SH-SY5Y (cell line): Measurements from ENCODE around the gene PRR5.

Experiments
- GATA2 ChIP-seq: IDR thresholded peaks from 2 replicates; pipeline ENCODE4 v1.6.1; 2011; ENCODE audit warnings: mild to moderate bottlenecking, low read depth, low read length
- GATA3 ChIP-seq: IDR thresholded peaks from 2 replicates; pipeline ENCODE4 v1.6.1; 2011; ENCODE audit warnings: low read depth, mild to moderate bottlenecking, low read length, moderate library complexity

DNA sequence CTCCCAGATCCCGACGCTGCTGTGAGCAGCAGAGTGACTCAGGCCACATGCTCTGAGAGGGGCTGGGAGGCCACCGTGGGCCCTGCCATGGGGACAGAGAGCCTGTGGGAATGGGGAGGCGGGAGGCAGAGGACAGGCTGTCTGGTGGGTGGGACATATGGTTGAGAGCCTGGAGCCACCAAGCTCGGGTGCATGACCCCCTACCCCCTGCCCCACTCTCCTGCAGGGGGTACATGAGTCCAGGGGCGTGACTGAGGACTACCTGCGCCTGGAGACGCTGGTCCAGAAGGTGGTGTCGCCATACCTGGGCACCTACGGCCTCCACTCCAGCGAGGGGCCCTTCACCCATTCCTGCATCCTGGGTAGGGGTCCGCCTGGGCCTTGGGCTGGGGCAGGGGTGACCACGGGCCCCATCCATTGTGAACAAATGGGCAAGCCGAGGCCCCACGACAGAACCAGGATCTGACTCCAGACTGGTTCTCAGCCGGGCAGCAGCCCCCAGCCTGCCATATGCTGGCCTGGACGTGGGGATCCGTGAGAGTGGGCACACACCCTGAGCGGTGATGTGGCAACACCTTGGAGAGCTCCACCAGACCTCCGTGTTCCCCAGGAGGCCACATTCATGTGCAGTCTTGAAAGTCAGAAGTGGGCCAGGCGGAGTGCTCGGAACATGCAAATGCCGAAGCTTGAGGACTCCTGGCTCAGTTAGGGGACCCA is 33.0 kb downstream of the PRR5 start:
- TF ChIP-seq GATA2 (no peak), GATA3 (no peak)
